GM21737 (cell line): Measurements from ENCODE around the gene EPHB1.

Source experiments
- ATAC-seq: cut with Tn5 transposase; IDR thresholded peaks from one replicate; pipeline ENCODE4 v1.9.1; 2021; ENCODE audit warnings: mild to moderate bottlenecking, moderate library complexity; ENCODE audit not compliant: unreplicated experiment

The EPHB1 gene

GRCh38 chr3:134874737-134875413 lies 79.8 kb downstream of the EPHB1 start:
- ATAC-seq = no peak

- ATAC-seq = no peak
Observed at GRCh38 chr3:134876836-134877235, 81.8 kb downstream of the EPHB1 start.

- no peak for ATAC-seq
Observed at GRCh38 chr3:134877788-134878187, 82.7 kb downstream of the EPHB1 start.

GRCh38 chr3:134879990-134880389 lies 84.9 kb downstream of the EPHB1 start:
- no peak for ATAC-seq

- no peak for ATAC-seq
Observed at GRCh38 chr3:134880431-134880830, 85.4 kb downstream of the EPHB1 start.

DNA sequence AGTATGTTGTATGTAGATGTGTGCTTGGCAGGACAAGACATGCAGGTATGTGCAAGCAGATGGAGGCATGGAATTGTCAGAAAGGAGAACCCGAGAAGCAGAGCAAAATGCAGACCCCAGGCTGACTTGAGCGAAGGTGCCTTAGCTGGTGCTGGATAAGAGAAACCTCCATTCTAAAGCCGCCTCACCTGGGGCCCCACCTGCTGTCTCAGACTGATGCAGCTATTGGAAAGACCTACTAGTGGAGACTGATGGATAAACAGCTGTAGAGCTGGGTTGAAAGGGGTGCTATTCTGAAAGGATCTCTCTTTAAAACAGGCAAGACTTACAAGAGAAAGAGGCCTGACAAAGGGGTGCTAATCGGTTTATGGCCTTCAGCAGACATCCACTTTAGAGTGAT lies 86.2 kb downstream of the EPHB1 start:
- ATAC-seq = no peak

- ATAC-seq = no peak
Observed at GRCh38 chr3:134883697-134884385, 88.8 kb downstream of the EPHB1 start.

DNA sequence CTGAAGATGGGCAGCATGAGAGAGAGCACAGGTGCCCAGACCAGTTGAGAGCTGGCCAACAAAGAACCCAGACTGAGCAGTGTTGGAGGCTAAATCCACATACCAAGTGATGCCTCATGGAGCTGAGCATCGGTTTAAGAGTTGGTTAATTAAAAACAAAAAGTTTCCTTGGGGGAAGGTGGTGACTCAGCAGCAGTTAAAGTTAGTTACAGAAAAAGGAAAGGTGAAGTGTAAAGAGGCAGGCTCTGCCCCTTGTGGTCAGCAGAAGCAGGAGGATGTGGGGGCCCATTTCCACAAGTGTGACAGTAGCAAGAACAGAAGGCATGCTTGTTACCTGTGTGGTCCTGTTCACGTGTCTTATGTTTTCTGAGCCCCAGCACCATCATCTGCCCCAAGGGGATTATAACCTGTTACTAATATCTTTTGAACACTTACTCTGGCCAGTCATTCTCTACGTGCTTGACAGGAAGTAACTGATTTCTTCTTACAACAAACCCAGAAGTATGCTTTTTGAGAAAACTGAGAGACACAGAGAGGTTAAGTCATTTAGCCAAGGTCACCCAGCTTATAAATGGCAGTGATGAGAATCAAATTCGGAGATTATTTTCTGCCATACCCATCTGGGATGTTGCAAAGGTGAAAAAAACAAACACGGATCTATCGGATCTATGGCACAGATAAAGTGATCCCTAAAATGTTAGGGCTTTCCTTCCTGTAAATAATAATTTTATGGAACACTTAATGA lies 91.0 kb downstream of the EPHB1 start:
- ATAC-seq = peak; percentile 95

DNA sequence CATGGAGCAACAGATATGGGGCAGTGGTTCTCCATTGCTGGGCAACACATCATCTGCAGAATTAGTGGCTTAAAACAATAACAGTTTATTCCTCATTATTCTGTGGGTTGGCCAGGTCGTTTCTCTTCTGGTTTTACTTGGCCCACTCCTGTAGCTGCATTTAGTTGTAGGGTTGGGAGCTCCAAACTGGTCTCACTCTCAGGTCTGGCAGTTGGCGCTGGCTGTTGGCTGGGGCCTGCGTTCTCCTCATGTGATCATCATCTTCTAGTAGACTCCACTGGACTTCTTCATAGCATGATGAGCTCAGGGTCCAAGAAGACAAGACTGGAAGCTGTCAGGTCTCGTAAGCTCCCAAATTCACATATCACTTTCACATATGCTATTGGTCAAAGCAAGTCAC lies 91.9 kb downstream of the EPHB1 start:
- ATAC-seq = no peak

- ATAC-seq = no peak
Observed at GRCh38 chr3:134887536-134887935, 92.5 kb downstream of the EPHB1 start.

DNA sequence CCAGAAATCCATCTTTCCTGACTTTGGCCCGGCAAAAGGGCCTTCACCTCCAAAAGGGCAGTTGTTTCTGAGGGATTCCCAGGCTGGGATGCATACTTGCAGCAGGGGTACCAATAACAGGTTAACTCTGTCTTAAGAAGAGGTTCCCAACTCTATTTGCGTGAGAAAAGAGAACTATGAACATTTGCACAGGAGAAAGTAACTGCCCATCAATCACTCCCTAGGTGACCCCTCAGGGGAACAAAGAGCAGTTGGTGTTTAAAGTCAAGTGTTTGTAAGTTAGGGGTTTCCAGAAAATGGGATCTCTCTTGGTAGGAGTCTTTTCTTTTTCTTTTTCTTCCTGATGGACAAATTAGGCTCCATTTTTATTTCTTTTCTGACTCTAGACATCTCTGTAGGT lies 97.3 kb downstream of the EPHB1 start:
- no peak for ATAC-seq

- ATAC-seq = no peak
Observed at GRCh38 chr3:134892761-134893160, 97.7 kb downstream of the EPHB1 start.

GRCh38 chr3:134894533-134894932 lies 99.5 kb downstream of the EPHB1 start:
- ATAC-seq = no peak

DNA sequence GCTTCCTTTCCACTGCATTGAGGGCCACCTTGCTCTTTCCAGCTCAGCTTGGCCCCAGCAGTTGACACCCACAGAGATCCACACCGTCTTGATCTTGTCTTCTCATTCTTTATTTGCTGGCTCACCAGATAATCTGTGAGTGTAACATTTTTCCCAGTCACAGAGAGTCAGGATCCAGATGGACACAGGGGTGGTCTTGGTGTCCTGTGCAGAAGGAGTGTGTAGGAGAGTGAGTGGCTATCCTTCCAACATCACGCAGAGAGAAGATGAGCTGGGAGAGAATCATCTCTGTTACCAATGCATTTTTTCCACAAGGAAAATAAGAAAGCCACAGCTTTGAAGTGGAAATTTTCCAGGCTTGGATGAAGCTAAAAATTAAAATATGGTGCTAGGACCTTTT lies 100.1 kb downstream of the EPHB1 start:
- ATAC-seq = no peak

- no peak for ATAC-seq
Observed at GRCh38 chr3:134896141-134896540, 101.1 kb downstream of the EPHB1 start.

DNA sequence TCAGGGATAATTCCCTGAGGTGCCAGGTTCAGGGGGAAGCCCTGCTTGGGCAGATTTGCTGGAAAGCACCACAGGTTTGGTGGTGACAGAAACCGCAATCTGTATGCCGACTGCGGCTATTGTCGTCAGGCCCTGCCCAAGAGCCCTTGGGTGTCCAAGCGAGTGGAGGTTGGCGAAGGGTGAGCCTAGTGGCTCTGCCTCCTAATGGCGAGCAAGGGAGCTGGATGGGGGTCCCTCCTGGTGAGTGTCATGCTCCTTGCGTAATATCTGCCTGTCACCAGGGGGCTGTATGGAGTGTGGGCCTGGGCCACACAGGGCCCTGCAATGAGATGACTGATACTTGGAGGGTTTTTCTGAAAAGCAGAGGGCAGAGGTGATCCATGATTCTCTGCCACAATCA lies 101.6 kb downstream of the EPHB1 start:
- no peak for ATAC-seq

GRCh38 chr3:134897391-134898141 lies 102.5 kb downstream of the EPHB1 start:
- no peak for ATAC-seq

- no peak for ATAC-seq
Observed at GRCh38 chr3:134898181-134898754, 103.2 kb downstream of the EPHB1 start.

GRCh38 chr3:134899786-134900185 lies 104.7 kb downstream of the EPHB1 start:
- ATAC-seq = no peak

DNA sequence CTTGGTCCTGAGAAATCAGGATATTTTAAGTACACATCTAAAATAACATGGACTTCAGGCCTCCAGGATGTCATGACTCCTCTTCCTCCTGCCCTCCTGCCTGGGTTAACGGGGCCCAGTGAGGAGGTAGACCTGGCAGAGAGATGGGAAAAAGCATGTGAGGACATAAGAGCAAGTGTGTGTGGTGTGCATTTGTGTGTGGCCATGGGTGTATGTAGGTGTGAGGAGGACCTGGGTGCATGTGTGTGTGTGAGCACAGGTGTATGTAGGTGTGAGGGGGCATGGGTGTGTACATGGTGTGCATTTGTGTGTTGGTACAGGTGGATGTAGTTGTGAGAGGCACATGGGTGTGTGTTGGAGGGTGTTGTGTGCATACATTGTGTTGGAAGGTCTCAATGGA lies 105.4 kb downstream of the EPHB1 start:
- no peak for ATAC-seq

GRCh38 chr3:134901461-134901860 lies 106.4 kb downstream of the EPHB1 start:
- no peak for ATAC-seq
